HEK293T (cell line): ENCODE data around the gene DDX23.

ENCODE experiments used
- BHLHE40 ChIP-seq: fragments of 450-650 bp; IDR thresholded peaks from 2 replicates; pipeline ENCODE4 v1.6.1; 2016; ENCODE audit warnings: mild to moderate bottlenecking, moderate library complexity, borderline replicate concordance
- CTBP1 ChIP-seq: fragments of 450-650 bp; IDR thresholded peaks from 2 replicates; pipeline ENCODE4 v1.6.1; 2016; ENCODE audit warnings: borderline replicate concordance
- ELF4 ChIP-seq: fragments of 450-650 bp; IDR thresholded peaks from 2 replicates; pipeline ENCODE4 v1.6.1; 2017; ENCODE audit warnings: antibody characterized with exemption
- FOXA1 ChIP-seq: fragments of 450-650 bp; IDR thresholded peaks from 2 replicates; pipeline ENCODE4 v1.6.1; 2016; ENCODE audit warnings: mild to moderate bottlenecking
- FOXK2 ChIP-seq: fragments of 450-650 bp; IDR thresholded peaks from 2 replicates; pipeline ENCODE4 v1.6.1; 2016; ENCODE audit warnings: mild to moderate bottlenecking
- FOXM1 ChIP-seq: fragments of 450-650 bp; IDR thresholded peaks from 2 replicates; pipeline ENCODE4 v1.6.1; 2017; ENCODE audit warnings: mild to moderate bottlenecking, borderline replicate concordance
- NFRKB ChIP-seq: fragments of 450-650 bp; IDR thresholded peaks from 2 replicates; pipeline ENCODE4 v1.6.1; 2016; ENCODE audit warnings: mild to moderate bottlenecking, moderate library complexity
- SP1 ChIP-seq: fragments of 450-650 bp; IDR thresholded peaks from 2 replicates; pipeline ENCODE4 v1.6.1; 2017
- TF ChIP-seq, protein P1 (sequence below): fragments of 450-650 bp; IDR thresholded peaks from 2 replicates; pipeline ENCODE4 v1.6.1; 2016

DNA sequence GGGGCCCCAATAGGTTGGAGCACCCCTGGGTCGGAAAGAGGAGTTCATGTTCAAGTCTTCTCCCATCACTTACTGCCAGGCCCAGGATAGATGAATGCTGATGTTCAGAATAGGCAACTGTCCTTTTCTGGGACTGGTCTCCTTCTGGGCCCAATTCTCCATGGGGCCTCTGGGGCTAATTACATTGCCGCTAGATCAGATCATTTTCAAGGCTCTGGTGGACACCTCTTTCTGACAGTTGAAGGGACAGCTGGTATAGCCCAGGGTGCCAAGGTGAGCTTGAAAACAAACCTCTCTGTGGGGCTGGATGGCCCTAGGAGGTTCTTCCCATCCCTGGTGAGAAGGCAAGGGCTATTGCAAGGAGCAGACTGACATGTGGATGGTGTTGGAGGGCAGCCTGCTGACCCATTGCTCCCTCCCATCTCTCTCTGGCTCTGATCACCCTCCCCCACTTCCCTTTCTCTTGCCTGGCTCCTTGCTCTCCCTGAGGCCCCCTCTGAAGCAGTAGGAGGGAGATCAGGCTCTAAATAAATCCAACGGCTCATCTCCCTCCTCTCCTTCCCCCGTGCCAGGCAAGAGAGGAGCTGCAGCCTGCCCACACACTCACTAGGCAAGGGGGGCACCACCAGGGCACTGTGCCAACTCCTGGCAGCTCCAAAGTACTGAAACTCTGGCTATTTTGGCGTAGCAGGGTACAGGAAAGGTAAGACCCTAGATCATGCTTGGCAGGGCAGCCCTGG is 31.8 kb downstream of the DDX23 start:
- TF ChIP-seq FOXM1 (no peak), NFRKB (no peak), FOXK2 (no peak), FOXA1 (no peak), CTBP1 (no peak), BHLHE40 (no peak), ELF4 (no peak), SP1 (no peak)
- TF ChIP-seq, protein P1, sequence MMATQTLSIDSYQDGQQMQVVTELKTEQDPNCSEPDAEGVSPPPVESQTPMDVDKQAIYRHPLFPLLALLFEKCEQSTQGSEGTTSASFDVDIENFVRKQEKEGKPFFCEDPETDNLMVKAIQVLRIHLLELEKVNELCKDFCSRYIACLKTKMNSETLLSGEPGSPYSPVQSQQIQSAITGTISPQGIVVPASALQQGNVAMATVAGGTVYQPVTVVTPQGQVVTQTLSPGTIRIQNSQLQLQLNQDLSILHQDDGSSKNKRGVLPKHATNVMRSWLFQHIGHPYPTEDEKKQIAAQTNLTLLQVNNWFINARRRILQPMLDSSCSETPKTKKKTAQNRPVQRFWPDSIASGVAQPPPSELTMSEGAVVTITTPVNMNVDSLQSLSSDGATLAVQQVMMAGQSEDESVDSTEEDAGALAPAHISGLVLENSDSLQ = no peak
